ENCODE measurements around the gene ADAM12. TPM values are rescaled to one million over a fixed set of nuclear protein-coding genes. Genes with fewer than 3 reads are reported as not detected.

ADAM12 gene
- total and polyA plus RNA-seq, 2 donors (not counting 3 experiments of a cell fraction or from before 2014, with no cell fraction given) = 0.22 to 0.33 TPM

- Histone ChIP-seq H3K9ac (replicated peaks; ENCODE audit: extremely low read depth, insufficient read depth, low read length) (no peak overlapping the region), H3K27ac (ENCODE audit: insufficient read depth, low read depth, low read length) (no peak overlapping the region), H3K9me3 (replicated peaks; ENCODE audit: control insufficient read depth, insufficient read depth, low read length) (no peaks in the 10 kb centered on the region), H3K9me1 (replicated peaks; ENCODE audit: control insufficient read depth, extremely low read depth, insufficient read depth, low read length) (no peaks in the 10 kb centered on the region), H4K20me1 (replicated peaks; ENCODE audit: control insufficient read depth, extremely low read depth, insufficient read depth, low read length) (no peaks in the 10 kb centered on the region), H2AFZ (ENCODE audit: low read depth, low read length) (no peak overlapping the region), H3K36me3 (ENCODE audit: control insufficient read depth in 2 of 2, extremely low read depth in 1 of 2, insufficient read depth in 2 of 2, low read length in 2 of 2) (no peaks in the 10 kb centered on the region), H3K4me1 (ENCODE audit: control insufficient read depth, extremely low read depth, insufficient read depth, low read length) (no peaks in the 10 kb centered on the region), H3K79me2 (ENCODE audit: control insufficient read depth, insufficient read depth, low read length) (no peaks in the 10 kb centered on the region), H3K4me3 (replicated peaks in 1 of 3; ENCODE audit: insufficient read depth in 1 of 3, low read depth in 1 of 3, low read length in 3 of 3) (no peak overlapping the region), H3K27me3 (ENCODE audit: control insufficient read depth in 2 of 2, insufficient read depth in 2 of 2, low read length in 2 of 2) (no peaks in the 10 kb centered on the region), H3K4me2 (ENCODE audit: insufficient read depth, low read length) (no peak overlapping the region)
- FAIRE-seq (no peak), DNase-seq (ENCODE audit: low read depth, low spot score) (no peak)
- no TSS peak for BruUV-seq (replicated peaks)
- intact Hi-C loops (cut with micrococcal nuclease) = no loop called here
- no peak for TF ChIP-seq POLR2A (IDR thresholded peaks at IDR 0.05; ENCODE audit: low read depth, low read length)
- TF ChIP-seq, protein P1, sequence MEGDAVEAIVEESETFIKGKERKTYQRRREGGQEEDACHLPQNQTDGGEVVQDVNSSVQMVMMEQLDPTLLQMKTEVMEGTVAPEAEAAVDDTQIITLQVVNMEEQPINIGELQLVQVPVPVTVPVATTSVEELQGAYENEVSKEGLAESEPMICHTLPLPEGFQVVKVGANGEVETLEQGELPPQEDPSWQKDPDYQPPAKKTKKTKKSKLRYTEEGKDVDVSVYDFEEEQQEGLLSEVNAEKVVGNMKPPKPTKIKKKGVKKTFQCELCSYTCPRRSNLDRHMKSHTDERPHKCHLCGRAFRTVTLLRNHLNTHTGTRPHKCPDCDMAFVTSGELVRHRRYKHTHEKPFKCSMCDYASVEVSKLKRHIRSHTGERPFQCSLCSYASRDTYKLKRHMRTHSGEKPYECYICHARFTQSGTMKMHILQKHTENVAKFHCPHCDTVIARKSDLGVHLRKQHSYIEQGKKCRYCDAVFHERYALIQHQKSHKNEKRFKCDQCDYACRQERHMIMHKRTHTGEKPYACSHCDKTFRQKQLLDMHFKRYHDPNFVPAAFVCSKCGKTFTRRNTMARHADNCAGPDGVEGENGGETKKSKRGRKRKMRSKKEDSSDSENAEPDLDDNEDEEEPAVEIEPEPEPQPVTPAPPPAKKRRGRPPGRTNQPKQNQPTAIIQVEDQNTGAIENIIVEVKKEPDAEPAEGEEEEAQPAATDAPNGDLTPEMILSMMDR (IDR thresholded peaks at IDR 0.05; ENCODE audit: extremely low read depth in 1 of 2, insufficient read depth in 1 of 2, low read depth in 1 of 2, low read length in 2 of 2) = no peak
- no peak for TF ChIP-seq POLR2AphosphoS5 (IDR thresholded peaks at IDR 0.05; ENCODE audit: insufficient read depth, low read depth, low read length)
- no peak for TF ChIP-seq GATA2 (IDR thresholded peaks at IDR 0.05; ENCODE audit: insufficient read depth, insufficient read length, low read depth, low read length)
- TF ChIP-seq EZH2 (IDR thresholded peaks at IDR 0.05; ENCODE audit: borderline replicate concordance, low read depth, low read length, severe bottlenecking) = no peak
- TF ChIP-seq MYC (IDR thresholded peaks at IDR 0.05; ENCODE audit: low read depth, low read length) = no peak
- TF ChIP-seq JUN (IDR thresholded peaks at IDR 0.05; ENCODE audit: borderline replicate concordance, insufficient read depth, insufficient read length, low read depth) = no peak
- CTCF ChIA-PET = no interaction called here
- dilution Hi-C loops (cut with MboI; ENCODE audit: extremely low pct_ligation_motif_present, low sequenced_read_pairs) = no loop called here
- POLR2A ChIA-PET = no interaction called here
These were observed 163.2 kb downstream of the ADAM12 start for GRCh38 chr10:126224967-126225671.
